HG03521 (cell line): ENCODE measurements around the gene RTL5.
"Not testable (repeated sequence)": the region's sequence is repeated elsewhere in the genome, so short reads cannot be mapped to it uniquely, and the experiment has no call there.

Experiments used
- ATAC-seq: cut with Tn5 transposase; IDR thresholded peaks from one replicate; pipeline ENCODE4 v1.9.1; 2021; ENCODE audit warnings: mild to moderate bottlenecking, moderate library complexity; ENCODE audit not compliant: unreplicated experiment

RTL5 gene

DNA sequence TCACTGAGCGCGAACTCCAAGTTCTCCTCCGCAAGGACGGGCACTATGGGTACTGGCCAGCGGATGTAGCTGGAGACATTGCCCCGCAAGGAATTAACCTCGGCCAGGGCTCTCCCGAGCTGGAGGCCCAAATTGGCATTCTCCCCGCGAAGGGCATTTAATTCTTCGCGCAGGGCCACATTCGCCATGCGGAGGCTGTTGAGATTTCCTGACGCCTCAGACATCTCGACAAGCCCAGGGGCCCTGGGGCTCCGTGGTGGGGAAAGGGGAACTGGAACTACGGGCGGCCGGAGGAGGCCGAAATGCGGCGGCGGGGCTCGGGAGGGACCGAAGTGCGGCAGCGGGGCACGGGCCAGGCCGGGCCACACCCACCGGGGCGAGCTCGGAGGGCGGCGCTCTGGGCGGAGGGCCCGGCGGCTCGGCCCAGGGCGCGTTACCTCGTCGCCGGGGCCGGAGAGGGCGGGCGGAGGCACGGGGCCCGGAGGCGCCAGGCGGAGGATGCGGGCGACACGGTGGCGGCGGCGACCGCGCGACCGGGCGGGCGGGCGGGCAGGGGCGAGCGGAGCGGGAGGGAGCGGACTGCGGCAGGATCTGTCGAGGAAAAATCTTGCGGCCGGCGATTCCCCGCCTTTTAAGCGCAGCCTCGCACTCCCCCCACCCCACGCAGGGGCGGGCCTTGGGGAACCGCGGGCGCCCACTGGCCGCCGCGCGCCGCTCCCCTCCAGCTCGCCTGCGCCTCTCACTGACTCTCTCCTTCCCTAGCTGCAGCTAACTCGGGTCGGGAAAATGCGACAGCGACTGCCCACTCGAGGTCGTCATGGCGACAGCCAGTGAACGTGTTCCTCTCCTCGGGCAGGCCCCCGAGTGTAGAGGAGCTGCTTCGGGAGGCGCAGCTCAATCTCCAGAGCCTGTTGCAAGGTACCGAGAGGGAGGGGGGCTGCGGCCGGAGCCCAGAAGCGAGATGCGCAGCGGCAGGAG lies at the start of gene RTL5:
Gene RTL5 (minus strand): TSS at position 599 of the 978 bp plus-strand sequence.
- ATAC-seq, result peak; percentile 53

DNA sequence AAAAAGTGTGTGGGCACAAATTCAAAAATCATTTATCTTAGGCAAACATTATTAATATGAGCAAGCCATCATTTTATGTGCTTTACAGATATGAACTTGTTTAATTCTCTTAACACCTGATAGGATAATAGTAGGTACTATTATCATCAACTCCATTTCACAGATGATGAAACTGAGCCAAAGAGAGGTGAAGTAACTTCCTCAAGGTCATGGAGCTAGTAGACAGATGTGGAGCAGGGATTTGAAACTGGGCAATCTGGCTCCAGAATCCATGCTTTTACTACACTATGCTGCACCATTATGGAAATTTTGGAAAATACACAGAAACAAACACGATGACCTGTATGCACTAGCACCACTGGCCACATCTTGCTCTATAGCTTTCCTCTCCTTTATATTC lies 48.8 kb upstream of the RTL5 start:
- no peak for ATAC-seq

DNA sequence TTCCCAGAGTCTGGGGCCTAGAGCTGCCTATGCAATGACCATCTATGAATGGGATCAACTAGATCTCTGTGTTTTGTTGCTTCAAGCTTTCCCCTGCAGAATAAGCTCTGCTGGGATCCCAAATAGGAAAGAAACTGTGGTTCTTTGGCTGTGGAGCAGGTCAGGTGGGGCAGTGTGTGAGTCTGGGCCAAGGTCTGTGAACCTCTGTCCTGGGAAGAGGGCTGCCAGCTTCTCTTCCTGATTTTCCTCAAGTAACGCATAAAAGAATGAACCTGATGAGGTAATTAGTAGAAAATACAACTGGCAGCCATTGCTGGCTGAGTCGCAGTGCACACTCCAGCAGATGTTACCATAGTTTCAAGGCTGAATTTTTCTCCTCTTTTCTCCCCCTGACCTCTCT lies 45.3 kb upstream of the RTL5 start:
- ATAC-seq, result no peak

DNA sequence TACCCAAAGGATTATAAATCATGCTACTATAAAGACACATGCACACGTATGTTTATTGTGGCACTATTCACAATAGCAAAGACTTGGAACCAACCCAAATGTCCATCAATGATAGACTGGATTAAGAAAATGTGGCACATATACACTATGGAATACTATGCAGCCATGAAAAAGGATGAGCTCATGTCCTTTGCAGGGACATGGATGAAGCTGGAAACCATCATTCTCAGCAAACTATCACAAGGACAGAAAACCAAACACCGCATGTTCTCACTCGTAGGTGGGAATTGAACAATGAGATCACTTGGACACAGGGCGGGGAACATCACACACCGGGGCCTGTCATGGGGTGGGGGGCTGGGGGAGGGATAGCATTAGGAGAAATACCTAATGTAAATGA lies 44.6 kb upstream of the RTL5 start:
- not testable (repeated sequence) for ATAC-seq

DNA sequence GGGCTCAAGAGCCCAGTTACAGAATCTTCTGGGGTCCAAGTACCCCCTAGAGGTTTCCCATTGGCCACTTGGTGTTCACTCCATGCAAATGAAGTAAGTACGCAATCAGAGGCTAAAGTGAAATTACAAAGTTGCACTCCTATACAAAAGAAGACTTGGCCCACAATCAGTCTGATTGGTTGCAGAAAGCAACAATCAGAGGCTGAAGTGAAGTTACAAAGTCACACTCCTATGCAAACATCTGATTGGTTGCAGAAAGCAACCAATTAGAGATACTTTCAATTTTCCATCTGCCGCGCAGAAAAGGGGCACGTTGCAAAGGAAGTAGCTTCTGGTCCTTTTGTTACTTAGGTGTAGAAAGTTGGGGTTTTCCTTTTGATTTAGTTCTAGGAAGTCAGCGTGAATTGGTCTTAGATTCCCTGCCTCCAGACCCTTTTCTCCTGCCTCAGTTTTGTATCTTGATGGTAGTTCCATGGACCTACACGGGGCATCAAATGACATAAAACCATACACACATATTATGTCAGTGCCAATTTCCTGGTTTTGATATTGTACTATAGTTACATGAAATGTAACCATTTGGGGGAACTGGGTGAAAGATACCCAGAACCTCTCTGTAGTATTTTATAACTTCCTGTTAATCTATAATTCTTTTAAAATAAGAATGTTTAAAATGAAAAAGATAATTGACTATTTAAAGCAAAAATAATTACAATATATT lies 37.5 kb upstream of the RTL5 start:
- ATAC-seq, result no peak

DNA sequence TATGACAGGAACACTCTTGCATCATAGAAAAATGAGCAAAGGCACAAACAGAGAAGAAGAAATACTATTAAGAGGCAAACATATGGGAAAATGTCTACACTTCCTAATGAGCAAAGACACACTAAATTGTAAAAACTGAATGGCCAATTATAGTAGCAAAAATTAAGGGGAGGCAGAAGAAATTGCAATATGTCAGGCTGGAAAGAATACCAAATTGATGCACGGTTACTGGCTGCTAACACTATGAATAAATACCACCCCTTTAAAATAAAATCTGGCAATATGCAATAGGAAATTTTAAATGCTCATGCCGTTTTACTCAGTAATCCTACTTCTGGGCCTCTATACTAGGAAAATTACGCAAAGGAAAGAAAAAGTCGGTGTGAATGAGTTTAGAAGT lies 33.8 kb upstream of the RTL5 start:
- no peak for ATAC-seq

DNA sequence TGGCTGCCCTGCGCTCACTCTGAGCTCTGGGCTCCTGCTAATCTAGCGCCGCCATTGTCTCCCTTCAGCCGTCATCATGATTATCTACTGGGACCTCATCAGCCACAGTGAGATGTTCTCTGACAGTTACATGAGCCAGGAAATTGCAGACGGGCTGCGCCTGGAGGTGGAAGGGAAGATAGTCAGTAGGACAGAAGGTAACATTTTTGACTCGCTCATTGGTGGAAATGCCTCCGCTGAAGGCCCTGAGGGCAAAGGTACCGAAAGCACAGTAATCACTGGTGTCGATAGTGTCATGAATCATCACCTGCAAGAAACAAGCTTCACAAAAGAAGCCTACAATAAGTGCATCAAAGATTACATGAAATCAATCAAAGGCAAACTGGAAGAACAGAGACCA lies 28.1 kb upstream of the RTL5 start:
- no peak for ATAC-seq

DNA sequence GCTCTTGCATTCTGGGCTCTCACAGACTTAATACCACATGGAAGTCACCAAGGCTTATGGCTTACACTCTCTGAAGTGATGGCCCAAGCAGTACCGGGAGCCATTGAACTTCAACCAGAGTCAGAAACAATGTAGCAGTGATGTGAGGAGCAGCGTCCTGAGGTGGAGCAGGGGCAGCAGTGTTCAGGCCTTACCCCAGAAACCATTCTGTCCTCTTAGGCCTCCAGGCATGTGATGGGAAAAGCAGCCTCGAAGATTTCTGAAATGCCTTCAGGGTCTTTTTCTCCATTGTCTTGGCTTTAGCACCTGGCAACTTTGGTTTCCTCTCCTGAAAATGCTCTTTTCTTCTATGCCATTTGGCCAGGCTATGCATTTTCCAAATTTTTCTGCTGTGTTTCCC lies 27.1 kb upstream of the RTL5 start:
- ATAC-seq, result no peak

DNA sequence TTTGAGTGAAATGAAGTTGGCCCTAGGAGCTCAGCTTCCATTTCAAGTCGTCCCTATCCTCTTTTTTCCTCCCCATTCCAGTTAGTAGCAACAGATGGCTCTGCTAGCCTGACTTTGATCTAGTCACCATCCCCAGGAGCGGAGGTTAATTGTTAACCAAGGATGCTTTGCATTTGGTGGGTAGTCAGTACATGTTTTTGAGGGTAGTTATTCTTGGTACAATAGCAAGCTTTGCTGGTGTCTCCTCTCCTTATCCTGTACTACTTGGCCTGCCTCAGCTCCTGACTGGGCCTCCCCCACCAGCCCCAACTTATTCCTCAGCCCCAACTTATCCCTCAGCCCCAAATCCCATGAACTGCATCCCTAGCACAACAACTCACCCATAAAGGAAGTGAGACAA lies 14.8 kb upstream of the RTL5 start:
- ATAC-seq, result no peak

DNA sequence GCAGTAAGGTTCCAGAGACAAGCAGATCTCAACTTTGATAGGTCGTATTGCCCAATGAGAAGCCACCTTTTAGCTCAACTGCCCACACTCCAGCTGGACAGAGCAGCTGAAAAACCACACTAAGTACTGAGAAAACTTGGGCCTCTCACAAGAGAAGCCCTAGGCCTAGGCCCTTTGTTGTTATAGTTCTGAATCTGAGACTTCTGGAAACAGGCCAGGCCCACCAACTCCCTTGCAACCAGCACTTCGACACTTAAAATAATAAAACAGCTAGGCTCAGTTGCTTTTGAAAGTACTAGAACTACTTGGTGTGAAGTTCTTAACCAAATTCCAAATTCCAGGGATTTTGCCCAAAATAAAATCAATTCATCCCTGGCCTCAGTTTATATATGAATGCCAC lies 13.5 kb upstream of the RTL5 start:
- no peak for ATAC-seq

DNA sequence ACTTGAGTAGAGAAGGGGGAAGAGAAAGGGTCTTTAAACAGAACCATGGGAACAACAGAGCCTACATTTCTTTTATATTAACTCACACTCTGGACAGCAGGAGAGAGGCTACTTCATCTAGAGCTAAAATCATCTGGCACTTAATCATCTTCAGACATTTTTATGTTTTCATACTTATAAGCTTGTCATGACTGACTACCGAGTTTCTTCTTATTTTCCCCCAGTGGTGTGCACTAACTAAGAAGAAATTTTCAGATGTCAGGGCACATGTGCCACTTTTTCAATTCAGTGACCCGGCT lies 11.8 kb upstream of the RTL5 start:
- ATAC-seq, result no peak

DNA sequence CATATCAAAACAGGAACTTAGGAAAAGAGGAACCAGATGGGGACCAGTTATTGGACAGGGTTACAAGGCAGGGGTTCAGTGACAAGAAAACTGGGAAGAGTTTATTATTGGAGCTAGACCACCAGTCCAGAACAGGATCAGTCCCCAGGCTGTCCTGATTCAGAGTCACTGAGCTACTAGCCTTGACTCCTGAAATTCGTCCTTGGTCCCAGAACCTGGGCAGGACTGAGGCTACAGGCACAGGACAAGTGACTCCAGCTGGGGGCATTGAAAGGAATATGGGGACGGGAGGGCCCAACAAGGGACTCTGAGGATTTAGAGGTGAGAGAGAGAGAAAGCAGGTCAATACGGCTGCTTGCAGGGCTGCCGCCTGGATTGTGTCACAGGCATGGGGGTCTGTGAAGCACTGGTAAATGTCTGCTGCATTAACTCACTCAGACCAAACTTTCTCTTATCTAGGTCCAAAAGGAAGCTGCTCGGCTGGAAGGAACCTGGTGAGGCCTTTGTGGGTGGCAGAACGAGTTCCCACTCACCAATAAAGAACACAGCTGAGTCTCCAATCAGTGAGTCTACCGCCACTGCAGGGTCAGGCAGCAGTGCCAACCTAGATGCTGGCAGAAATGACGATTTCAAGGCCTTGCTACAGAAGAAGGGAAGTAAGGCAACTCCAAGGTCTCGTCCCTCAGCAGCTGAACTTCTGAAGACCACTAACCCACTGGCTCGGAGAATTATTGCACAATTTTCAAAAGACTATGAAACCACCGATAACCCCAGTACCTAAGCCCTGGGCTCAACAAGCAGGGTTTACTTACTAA lies 11.3 kb upstream of the RTL5 start:
- no peak for ATAC-seq

DNA sequence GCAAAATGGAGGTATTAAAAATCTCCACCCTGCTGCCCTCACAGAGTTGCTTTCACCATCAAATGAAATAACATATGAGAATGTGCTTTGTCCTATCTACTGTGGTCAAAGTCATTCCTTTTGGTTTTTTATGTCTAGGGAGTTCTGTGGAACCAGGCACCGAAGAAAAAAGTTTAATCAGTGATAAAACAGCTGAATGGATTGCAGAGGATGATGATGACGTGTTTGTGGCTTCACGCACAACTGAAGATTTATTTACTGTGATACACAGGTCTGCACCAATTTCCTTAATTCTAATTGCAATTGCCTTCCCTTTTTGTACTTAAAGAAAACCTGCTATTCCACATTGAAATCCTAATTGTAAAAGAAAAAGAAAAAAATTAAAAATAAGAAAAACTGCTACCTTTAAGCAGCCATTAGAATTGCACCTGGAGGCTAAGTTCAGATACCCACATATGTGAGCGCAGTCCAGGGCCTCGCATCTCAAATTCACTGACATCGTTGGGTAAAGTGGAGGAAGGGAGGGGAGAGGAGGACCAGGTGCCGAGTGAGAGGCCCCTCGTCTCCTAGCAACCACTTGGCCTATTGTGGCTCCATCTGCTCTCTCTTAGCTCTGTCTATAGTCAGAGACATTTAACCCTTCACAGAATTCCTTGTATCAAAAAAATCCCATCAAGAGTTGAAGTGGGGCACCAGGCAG lies 10.5 kb upstream of the RTL5 start:
- ATAC-seq, result no peak

DNA sequence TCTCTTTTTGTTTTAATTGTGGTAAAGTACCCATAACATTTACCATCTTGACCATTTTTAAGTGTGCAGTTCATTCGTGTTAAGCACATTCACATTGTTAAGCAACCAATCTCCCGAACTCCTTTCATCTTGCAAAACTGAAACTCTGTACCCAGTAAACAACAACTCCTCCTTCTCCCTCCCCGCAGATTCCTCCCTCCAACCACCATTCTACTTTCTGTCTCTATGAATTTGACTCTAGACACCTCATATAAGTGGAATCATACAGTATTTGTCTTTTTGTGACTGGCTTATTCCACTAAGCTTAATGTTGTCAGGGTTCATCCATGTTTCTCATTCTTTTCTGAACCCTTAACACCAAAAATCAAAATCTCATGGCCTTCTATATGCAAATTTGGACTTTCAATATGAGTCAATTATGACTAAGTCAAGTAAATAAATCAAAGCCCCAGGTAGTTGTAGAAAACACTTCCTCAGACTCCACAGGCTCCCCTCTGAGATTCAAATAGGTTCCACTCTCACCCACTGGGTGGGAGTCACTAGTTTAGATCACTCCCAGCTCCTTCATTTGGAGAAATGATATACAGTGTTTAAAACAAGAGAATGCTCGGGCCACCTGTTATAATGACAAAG lies 9.8 kb upstream of the RTL5 start:
- ATAC-seq, result peak; percentile 71

DNA sequence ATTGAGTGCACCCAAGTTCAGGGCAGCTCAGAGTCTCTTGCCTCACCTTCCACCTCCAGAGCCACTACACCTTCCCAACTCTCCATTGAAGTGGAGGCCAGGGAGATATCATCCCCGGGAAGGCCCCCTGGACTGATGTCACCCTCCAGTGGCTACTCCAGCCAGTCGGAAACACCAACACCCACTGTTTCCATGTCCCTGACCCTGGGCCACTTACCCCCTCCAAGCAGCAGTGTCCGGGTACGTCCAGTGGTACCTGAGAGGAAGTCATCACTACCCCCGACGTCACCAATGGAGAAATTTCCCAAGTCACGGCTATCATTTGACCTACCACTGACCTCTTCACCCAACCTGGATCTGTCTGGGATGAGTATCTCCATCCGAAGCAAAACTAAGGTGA lies 7.8 kb upstream of the RTL5 start:
- no peak for ATAC-seq

DNA sequence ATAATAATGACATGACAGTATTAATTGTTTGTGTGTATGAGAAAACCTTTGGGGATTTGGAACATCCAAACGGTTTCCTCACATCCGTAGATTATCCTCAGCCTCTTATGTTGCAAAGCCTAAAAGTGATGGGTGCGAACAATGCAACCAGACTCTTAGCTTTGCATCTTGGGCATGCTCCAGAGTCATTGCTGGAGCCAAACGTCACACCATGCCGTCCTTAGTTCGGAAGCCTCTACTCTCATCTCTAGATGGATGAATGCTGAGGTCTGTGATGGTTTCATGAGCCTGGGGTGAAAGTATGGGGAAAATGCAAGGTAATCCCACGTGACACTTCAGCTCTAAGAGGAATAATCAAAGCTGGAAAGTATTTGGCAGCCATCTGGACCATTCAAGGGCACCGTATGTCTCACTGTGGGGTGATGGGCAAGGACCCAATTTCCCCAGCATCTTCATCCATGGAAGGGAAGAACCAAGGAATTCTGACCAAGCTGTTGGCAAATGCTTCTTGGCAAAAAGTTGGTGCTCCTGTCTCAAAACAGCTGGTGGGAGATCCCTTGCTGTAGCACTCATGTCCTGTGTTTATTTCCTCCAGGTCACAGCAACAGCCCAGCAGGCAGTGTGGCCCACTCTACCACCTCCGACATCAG lies 6.3 kb upstream of the RTL5 start:
- ATAC-seq, result no peak

DNA sequence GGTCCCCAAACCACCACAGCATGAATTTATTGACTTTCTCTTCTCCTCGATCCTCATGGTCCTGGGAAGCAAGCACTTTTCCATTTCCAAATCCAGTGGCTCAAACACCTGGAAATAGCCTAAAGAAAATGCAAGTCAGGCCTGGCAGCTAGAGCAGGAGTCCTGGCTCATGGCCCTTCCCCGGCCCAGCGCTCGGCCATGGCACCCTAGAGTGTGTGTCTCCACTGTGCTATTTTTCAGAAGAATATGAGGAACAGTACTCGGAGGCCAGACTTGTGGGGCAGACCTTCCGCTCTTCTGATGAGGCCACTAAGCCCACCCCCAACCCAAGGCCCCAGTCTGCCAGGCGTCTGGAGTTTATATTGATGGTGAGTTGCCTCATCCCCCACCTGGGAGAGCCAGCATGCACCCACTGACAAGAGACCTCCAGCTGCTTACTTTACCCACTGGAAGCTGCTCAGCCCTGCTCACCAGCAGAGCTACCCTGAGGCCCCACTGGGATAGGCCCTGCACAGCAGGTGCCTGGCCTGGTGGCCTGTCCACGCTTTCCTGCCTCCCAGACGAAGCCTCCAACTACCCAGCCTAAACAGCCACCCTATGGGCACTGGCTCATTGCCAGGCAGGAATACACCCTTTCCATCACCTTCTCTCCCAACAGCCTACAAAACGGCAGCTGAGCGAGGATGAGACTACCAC lies 2.3 kb upstream of the RTL5 start:
- no peak for ATAC-seq

DNA sequence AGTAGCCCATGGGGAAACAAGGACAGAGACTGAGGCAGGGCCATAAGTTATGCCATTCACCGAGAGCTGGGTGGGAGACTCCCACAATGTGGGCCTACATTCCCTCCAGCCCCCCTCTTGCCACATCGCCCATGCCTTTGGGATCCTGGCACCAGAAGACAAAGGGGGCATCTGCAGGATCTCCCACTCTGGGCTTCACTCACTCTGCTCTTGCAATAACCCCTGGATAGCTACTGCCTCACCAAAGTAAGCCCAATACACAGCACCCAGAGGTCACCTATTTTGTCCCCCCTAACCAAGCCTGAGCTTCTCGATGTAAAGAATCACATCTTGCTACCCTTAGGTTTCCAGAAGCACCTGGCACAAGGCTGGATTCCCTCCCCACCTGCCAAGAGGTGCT lies 741 bp upstream of the RTL5 start:
- no peak for ATAC-seq

DNA sequence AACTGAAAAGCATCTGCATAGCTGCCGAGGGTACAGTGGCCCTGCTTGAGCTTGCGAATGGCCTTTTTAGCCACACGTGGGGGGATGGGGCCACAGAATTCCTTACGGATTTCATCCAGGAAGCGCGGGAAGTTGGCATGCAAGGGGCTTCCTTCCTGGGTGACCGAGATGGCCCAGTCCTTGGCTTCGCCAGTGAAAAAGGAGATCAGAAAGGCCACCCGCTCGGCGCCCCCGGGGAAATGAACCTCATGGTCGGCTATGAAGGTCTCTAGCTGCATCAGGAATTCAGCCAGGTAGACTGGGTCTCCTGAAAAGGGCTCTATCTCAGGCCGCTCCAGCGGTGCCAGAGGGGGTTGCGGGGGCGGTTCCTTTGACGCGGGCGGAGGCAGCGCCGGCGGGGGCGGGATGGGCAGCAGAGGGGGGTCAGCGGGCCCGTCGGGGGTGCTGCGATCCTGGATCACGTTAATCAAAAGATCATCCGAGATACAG lies 909 bp downstream of the RTL5 start:
- no peak for ATAC-seq
